Heart left ventricle (tissue), 13 donors: ENCODE measurements around the gene MSRB2.

Experiments
- CTCF ChIP-seq, 12 donors: fragments of 200-600 bp; sonication (generic) in 4 of 12; IDR thresholded peaks; one replicate each; pipeline versions ENCODE4 v1.5.0 to v1.8.0; 2018 to 2022; ENCODE audit warnings: antibody characterized with exemption in 12 of 12, mild to moderate bottlenecking in 5 of 12
- POLR2A ChIP-seq, 2 donors: fragments of 450-650 bp; IDR thresholded peaks; one replicate each; pipeline ENCODE4 v1.6.1; 2017; ENCODE audit warnings: antibody characterized with exemption in 2 of 2, mild to moderate bottlenecking in 2 of 2, moderate library complexity in 2 of 2
- donor health status: ischemic (EF 13 %, LVEDD 7.1; RV severe dilation, severe dysfunction).
- donor health status: DM: no; HTN: yes; CAD: no.
- donor health status: DM: no; HTN: no; CAD: no.
- donor health status: ischemic (EF 25% LVEDD 6.9; RV normal size, moderate dysfunction).
- donor health status: ischemic (EF 25% LVEDD 5.7; RV mildly dilated, moderate dysfunction).
- donor health status: ischemic (EF 35%, LVEDD 5.7; RV mildly dilated, moderate dysfunction).
- donor health status: nonischemic (EF 11% LVEDD 7.7; RV severe dilation, severe dysfunction).
- donor health status: DM: yes; HTN: yes; CAD: no.
- donor health status: PGD.
- donor health status: ischemic (EF 29% LVEDD 5.4; RV normal size, mild dysfunction).
- donor health status: nonischemic (EF 23%, LVEDD 6.1; RV moderate dilation, normal function).

DNA sequence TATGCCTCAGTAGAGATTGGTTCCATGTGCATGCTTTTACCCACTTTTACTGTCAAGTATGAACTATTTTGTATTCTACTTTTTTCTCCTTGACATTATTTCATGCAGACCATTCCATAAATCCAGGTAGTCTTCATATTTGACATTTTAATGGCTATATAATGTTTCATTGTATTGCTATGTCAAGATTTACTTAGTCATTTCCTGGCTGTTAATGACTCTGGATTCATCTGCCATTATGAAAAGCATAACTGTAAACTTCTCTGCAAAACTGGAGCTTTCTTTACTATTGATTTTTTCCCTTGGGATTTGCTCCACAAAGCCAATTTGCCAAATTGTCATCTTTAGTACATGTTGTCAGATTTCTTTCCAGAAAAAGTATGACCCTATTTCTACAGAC, 6.8 kb upstream of the MSRB2 start:
- no peak for TF ChIP-seq CTCF (IDR thresholded peaks at IDR 0.05)
- no peak for TF ChIP-seq POLR2A (IDR thresholded peaks at IDR 0.05)
